Esophagus (tissue), 2 donors: Measurements from ENCODE around the gene SETD2. TPM values are rescaled to one million over a fixed set of nuclear protein-coding genes. Genes with fewer than 3 reads are reported as not detected.

Experiments
- H3K27ac ChIP-seq, 2 donors: one replicate each; pipeline ENCODE4 v1.5.1; 2013; ENCODE audit warnings: low read depth in 2 of 2, mild to moderate bottlenecking in 2 of 2, inconsistent platforms in 1 of 2, low read length in 1 of 2, moderate library complexity in 1 of 2
- H3K27me3 ChIP-seq, 2 donors: one replicate each; pipeline ENCODE4 v1.6.1; 2013; ENCODE audit warnings: low read length in 2 of 2, control low read depth in 1 of 2, mild to moderate bottlenecking in 1 of 2; ENCODE audit not compliant: insufficient read depth in 2 of 2, control insufficient read depth in 1 of 2
- H3K36me3 ChIP-seq, 2 donors: one replicate each; pipeline ENCODE4 v1.6.1; 2013; ENCODE audit warnings: low read length in 1 of 2; ENCODE audit not compliant: control insufficient read depth in 2 of 2, insufficient read depth in 2 of 2
- H3K4me1 ChIP-seq, 2 donors: one replicate each; pipeline ENCODE4 v1.6.1; 2013; ENCODE audit warnings: low read length in 1 of 2; ENCODE audit not compliant: control insufficient read depth in 2 of 2, insufficient read depth in 2 of 2
- H3K4me3 ChIP-seq, 2 donors: one replicate each; pipeline ENCODE4 v1.5.1; 2013; ENCODE audit warnings: low read length in 2 of 2, mild to moderate bottlenecking in 2 of 2, low read depth in 1 of 2, moderate library complexity in 1 of 2
- H3K9me3 ChIP-seq, 2 donors: one replicate each; pipeline ENCODE4 v1.6.1; 2013; ENCODE audit warnings: mild to moderate bottlenecking in 2 of 2, low read depth in 1 of 2, low read length in 1 of 2, moderate library complexity in 1 of 2; ENCODE audit not compliant: control insufficient read depth in 2 of 2, insufficient read depth in 1 of 2
- WGBS, 2 donors: extraction: QIAGEN DNeasy Blood & Tissue Kit; methylation state at CpG; one replicate each; pipeline ENCODE4 v1.1.7; 2013; 5-methylcytosine and 5-hydroxymethylcytosine counted together
- polyA plus RNA-seq, 2 donors: library from polyadenylated mRNA; stranded (reverse); fragments of 200-250 nt; gene quantifications; one replicate each; pipeline ENCODE4 v1.2.3, GENCODE V29; 2013
- donor health status: healthy with polysubstance abuse.
- donor health status: Bipolar disorder and iron deficiency.

Gene SETD2
- polyA plus RNA-seq, 2 donors = 9.0 to 11.7 TPM

DNA sequence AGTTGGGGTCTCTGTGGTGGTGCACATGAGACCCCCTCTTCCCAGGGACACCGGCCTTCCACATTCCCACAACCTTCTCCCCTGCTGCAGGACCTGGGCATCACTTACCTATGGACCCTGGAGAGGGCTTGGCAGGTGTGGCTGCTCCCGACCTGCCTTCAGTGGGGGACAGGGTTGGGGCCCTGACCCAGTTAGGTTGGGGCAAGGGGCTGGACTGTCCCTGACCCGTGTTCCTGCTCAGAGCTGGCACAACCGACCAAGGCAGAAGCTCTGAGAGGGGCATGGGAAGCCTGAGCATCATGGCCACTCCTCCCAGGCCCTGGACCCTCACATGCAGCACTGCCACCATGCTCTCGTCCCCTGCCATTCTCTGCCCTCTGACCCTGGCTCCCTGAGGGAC lies 178.3 kb downstream of the SETD2 start:
- 89 to 90% methylated on average over 5 of the region's 5 CpGs for WGBS, 2 donors
- no peak overlapping the region for H3K4me3 ChIP-seq
- peak overlapping the region; percentile 90 to 94 for H3K27ac ChIP-seq
- peaks cover 0 to 34% of the 10 kb centered on the region in 2 donors for H3K36me3 ChIP-seq
- H3K4me1 ChIP-seq = peaks cover 18 to 58% of the 10 kb centered on the region in 2 donors
- H3K27me3 ChIP-seq = no peaks in the 10 kb centered on the region
- H3K9me3 ChIP-seq = no peaks in the 10 kb centered on the region

DNA sequence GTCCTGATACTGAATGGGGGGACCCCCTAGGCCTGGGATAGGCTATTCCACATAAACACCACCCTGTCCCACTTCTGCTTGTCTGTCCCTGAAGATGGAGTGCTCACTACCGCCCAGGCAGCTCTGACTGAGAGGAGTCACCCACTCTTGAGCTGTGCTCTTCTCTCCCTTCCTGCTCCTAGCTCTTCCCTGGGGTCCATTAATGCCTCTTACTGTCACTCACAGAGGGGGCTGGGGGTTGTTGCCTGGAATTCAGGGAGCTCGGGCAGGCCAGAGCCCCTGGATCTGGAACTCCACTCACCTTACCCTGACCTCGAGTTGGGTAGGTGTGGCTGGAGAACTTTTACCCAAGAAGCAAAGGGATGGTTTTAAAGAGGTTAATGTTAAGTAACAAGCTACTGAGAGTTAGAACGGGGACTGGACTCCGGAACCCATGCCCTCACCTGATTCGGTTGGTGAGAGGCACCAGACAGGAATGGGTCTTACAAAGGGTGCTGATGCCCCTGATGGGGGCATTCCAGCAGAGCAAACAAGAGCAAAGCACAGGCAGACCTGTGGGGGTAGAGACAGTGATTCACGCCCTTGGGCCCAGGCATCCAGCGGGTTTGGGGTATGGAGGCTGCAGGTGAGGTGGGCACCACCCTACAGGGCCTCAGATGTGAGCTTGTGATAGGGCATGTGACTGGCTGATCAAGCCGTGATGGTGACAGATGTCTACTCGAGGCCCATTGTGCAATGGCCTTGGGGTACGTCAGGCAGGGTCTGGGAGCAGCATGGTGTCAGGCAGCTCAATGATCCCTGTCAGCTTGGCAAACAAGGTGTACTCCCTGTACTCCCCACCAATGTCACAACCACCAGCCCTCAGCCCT lies 179.1 kb downstream of the SETD2 start:
- Histone ChIP-seq H3K27ac (peak overlapping the region; percentile 90 to 94), H3K4me3 (no peak overlapping the region), H3K27me3 (no peaks in the 10 kb centered on the region), H3K4me1 (peaks cover 18 to 62% of the 10 kb centered on the region in 2 donors), H3K36me3 (peaks cover 0 to 27% of the 10 kb centered on the region in 2 donors), H3K9me3 (no peaks in the 10 kb centered on the region)
- 83 to 84% methylated on average over 11 of the region's 11 CpGs for WGBS, 2 donors

GRCh38 chr3:46982546-46982945 lies 181.4 kb downstream of the SETD2 start:
- Histone ChIP-seq H3K36me3 (peaks cover 0 to 10% of the 10 kb centered on the region in 2 donors), H3K27ac (peak overlapping the region; percentile 91 to 98), H3K27me3 (no peaks in the 10 kb centered on the region), H3K4me3 (peak overlapping the region in 1 of 2 donors; percentile 44), H3K9me3 (no peaks in the 10 kb centered on the region), H3K4me1 (peaks cover 16 to 56% of the 10 kb centered on the region in 2 donors)
- 72 to 77% methylated on average over 2 of the region's 2 CpGs for WGBS, 2 donors

- Histone ChIP-seq H3K36me3 (peaks cover 0 to 10% of the 10 kb centered on the region in 2 donors), H3K4me3 (peak overlapping the region; percentile 44 to 45), H3K9me3 (no peaks in the 10 kb centered on the region), H3K27me3 (no peaks in the 10 kb centered on the region), H3K4me1 (peaks cover 14 to 50% of the 10 kb centered on the region in 2 donors), H3K27ac (peak overlapping the region; percentile 91 to 98)
- WGBS, 2 donors = 29 to 37% methylated on average over 5 of the region's 5 CpGs
These were observed 181.9 kb downstream of the SETD2 start for GRCh38 chr3:46981932-46982471.

GRCh38 chr3:46979958-46980497 lies 183.9 kb downstream of the SETD2 start:
- Histone ChIP-seq H3K4me3 (peak overlapping the region; percentile 66 to 75), H3K27ac (peak overlapping the region; percentile 96 to 98), H3K27me3 (no peaks in the 10 kb centered on the region), H3K9me3 (no peaks in the 10 kb centered on the region), H3K36me3 (peaks cover 0 to 5% of the 10 kb centered on the region in 2 donors), H3K4me1 (peaks cover 3 to 32% of the 10 kb centered on the region in 2 donors)
- 0 to 2% methylated on average over 32 to 40 of the region's 40 CpGs for WGBS, 2 donors

DNA sequence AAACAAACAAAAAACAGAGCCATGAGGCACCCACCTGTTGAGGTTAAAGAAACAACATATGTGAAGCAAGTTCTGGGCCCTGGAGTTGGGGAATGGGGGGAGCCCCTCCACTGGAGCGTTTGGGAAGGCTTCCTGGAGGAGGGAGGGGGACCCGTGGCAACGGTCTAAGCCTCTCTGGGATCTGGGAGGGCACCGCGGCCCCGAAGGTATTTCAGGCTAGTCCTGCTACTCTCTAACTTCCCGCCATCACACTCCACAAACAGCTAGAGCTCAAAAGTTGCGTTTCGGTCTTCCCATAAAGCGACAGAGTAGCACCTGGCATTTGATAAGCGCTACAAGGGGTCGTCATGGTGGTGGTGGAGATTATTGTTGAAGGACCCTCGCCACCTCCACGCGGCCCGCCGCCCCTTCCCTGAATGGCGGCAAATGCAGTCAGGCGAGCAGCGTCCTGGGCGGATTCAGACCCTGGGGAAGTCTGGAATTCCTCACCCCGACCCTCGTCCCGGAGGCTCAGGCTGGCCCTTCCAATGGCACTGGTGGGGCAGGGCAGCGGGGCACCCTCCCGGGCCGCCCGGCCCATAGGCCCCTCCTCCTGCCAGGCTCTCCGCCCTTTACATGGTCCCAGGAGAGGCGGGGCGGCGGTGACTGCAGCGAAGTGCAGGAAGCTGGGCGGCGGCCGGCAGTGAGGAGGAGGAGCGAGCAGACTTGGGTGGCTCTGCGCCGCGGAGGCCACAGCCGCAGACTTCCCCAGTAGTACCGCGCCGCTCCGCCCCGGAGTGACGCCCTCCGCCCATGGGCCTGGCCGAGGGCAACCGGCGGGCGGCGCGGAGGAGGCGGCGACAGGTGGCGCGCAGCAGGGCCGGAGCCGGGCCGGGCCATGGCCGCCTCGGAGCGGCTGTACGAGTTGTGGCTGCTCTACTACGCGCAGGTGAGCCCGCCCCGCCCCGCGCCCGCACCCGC lies 184.6 kb downstream of the SETD2 start, which contains the start of gene NBEAL2:
Gene NBEAL2, plus strand, starts transcription at position 682 of the 960 bp plus-strand sequence. Its CDS starts 196 bp downstream, at position 878.
- H3K9me3 ChIP-seq = no peaks in the 10 kb centered on the region
- H3K36me3 ChIP-seq = peaks cover 0 to 1% of the 10 kb centered on the region in 2 donors
- peaks cover 3 to 26% of the 10 kb centered on the region in 2 donors for H3K4me1 ChIP-seq
- no peaks in the 10 kb centered on the region for H3K27me3 ChIP-seq
- 0 to 1% methylated on average over 48 to 73 of the region's 73 CpGs for WGBS, 2 donors
- peak within 1 kb of the TSS; percentile 96 to 98 for H3K27ac ChIP-seq
- peak within 1 kb of the TSS; percentile 66 to 75 for H3K4me3 ChIP-seq

GRCh38 chr3:46978381-46978780 lies 185.5 kb downstream of the SETD2 start:
- Histone ChIP-seq H3K27ac (peak overlapping the region; percentile 75 to 98), H3K27me3 (no peaks in the 10 kb centered on the region), H3K4me1 (peaks cover 3 to 23% of the 10 kb centered on the region in 2 donors), H3K36me3 (no peaks in the 10 kb centered on the region), H3K9me3 (no peaks in the 10 kb centered on the region), H3K4me3 (no peak overlapping the region)
- 82 to 85% methylated on average over 9 of the region's 9 CpGs for WGBS, 2 donors

- Histone ChIP-seq H3K4me3 (no peak overlapping the region), H3K36me3 (no peaks in the 10 kb centered on the region), H3K4me1 (peaks cover 2 to 20% of the 10 kb centered on the region in 2 donors), H3K27ac (peak overlapping the region; percentile 75 to 98), H3K9me3 (no peaks in the 10 kb centered on the region), H3K27me3 (no peaks in the 10 kb centered on the region)
- WGBS, 2 donors = 98% methylated on average over 5 of the region's 5 CpGs
These were observed 186.1 kb downstream of the SETD2 start for GRCh38 chr3:46977811-46978195.
